NCI-H146 treated with DMSO at 0.1 percent for 48 hours (cell line): Measurements from ENCODE around the gene FAM186B.
A peak's percentile ranks its signal among the peaks of the same experiment; 100 is the strongest.

Experiments
- DNase-seq: peaks from one replicate; lab custom pipeline; 2025; ENCODE audit not compliant: unreplicated experiment; lab: John Stamatoyannopoulos, UW

The FAM186B gene

GRCh38 chr12:49568442-49569162 lies 36.8 kb downstream of the FAM186B start:
- DNase-seq = no peak

GRCh38 chr12:49567611-49568441 lies 37.6 kb downstream of the FAM186B start, which contains the start of gene MCRS1:
Gene MCRS1, minus strand, starts transcription at chr12:49568142. Its CDS starts 1,411 bp downstream, at chr12:49566731.
- peak; percentile 87 for DNase-seq

- no peak for DNase-seq
These were observed 38.2 kb downstream of the FAM186B start for GRCh38 chr12:49567302-49567610.

GRCh38 chr12:49566361-49566760 lies 39.1 kb downstream of the FAM186B start:
- DNase-seq = no peak

GRCh38 chr12:49565406-49566265 lies 39.8 kb downstream of the FAM186B start:
- DNase-seq = no peak

GRCh38 chr12:49564686-49565405 lies 40.6 kb downstream of the FAM186B start:
- no peak for DNase-seq

GRCh38 chr12:49563951-49564685 lies 41.3 kb downstream of the FAM186B start:
- DNase-seq = no peak

GRCh38 chr12:49562831-49563230 lies 42.6 kb downstream of the FAM186B start:
- DNase-seq = no peak

GRCh38 chr12:49562233-49562632 lies 43.2 kb downstream of the FAM186B start:
- DNase-seq = no peak

GRCh38 chr12:49560695-49561094 lies 44.7 kb downstream of the FAM186B start:
- no peak for DNase-seq

- DNase-seq = no peak
These were observed 46.3 kb downstream of the FAM186B start for GRCh38 chr12:49559011-49559675.

- no peak for DNase-seq
These were observed 46.9 kb downstream of the FAM186B start for GRCh38 chr12:49558526-49558925.

- no peak for DNase-seq
These were observed 47.6 kb downstream of the FAM186B start for GRCh38 chr12:49557917-49558215.

- no peak for DNase-seq
These were observed 48.1 kb downstream of the FAM186B start for GRCh38 chr12:49557187-49557916.

GRCh38 chr12:49556391-49557186 lies 48.9 kb downstream of the FAM186B start:
- DNase-seq = no peak

- DNase-seq = no peak
These were observed 49.6 kb downstream of the FAM186B start for GRCh38 chr12:49555631-49556390.

GRCh38 chr12:49554266-49554665 lies 51.2 kb downstream of the FAM186B start:
- DNase-seq = no peak
